Measurements from ENCODE around the gene NKAIN4.

NKAIN4 gene

GRCh38 chr20:63216849-63217471, 37.3 kb downstream of the NKAIN4 start:
- no peak for DNase-seq

- DNase-seq: peak; percentile 87
Measured at GRCh38 chr20:63216041-63216848, 38.0 kb downstream of the NKAIN4 start, which contains the start of gene YTHDF1. TSS of gene YTHDF1 (minus strand) at chr20:63216131. CDS start at chr20:63215892, 239 bp downstream.

- DNase-seq: no peak
Measured at GRCh38 chr20:63215101-63216040, 38.9 kb downstream of the NKAIN4 start.

GRCh38 chr20:63214514-63214913, 39.7 kb downstream of the NKAIN4 start:
- no peak for DNase-seq

GRCh38 chr20:63212792-63213191, 41.5 kb downstream of the NKAIN4 start:
- DNase-seq: no peak

GRCh38 chr20:63212393-63212730, 41.9 kb downstream of the NKAIN4 start:
- no peak for DNase-seq

GRCh38 chr20:63210011-63210605, 44.2 kb downstream of the NKAIN4 start:
- no peak for DNase-seq

- DNase-seq: no peak
Measured at GRCh38 chr20:63208346-63208909, 45.8 kb downstream of the NKAIN4 start.

GRCh38 chr20:63206878-63207277, 47.4 kb downstream of the NKAIN4 start:
- no peak for DNase-seq

- no peak for DNase-seq
Measured at GRCh38 chr20:63205896-63206295, 48.4 kb downstream of the NKAIN4 start.

GRCh38 chr20:63204362-63204761, 49.9 kb downstream of the NKAIN4 start:
- no peak for DNase-seq

- no peak for DNase-seq
Measured at GRCh38 chr20:63202811-63203526, 51.3 kb downstream of the NKAIN4 start.

- DNase-seq: no peak
Measured at GRCh38 chr20:63202021-63202420, 52.2 kb downstream of the NKAIN4 start.

- DNase-seq: no peak
Measured at GRCh38 chr20:63198606-63199005, 55.7 kb downstream of the NKAIN4 start.

- DNase-seq: no peak
Measured at GRCh38 chr20:63196768-63197470, 57.3 kb downstream of the NKAIN4 start.

GRCh38 chr20:63194797-63195173, 59.5 kb downstream of the NKAIN4 start:
- DNase-seq: no peak

GRCh38 chr20:63194007-63194796, 60.1 kb downstream of the NKAIN4 start:
- DNase-seq: no peak

- DNase-seq: no peak
Measured at GRCh38 chr20:63192721-63193120, 61.5 kb downstream of the NKAIN4 start.

- DNase-seq: no peak
Measured at GRCh38 chr20:63191400-63191799, 62.9 kb downstream of the NKAIN4 start.

GRCh38 chr20:63190828-63191227, 63.4 kb downstream of the NKAIN4 start:
- DNase-seq: no peak
